A673 (cell line): Measurements from ENCODE around the gene PCBP4. TPM values are rescaled to one million over a fixed set of nuclear protein-coding genes. Genes with fewer than 3 reads are reported as not detected.

Experiments
- BruUV-seq: library from RNA; stranded (reverse); fragments of 400-500 nt; replicated peaks from 2 replicates; lab custom pipeline; 2021; lab: Mats Ljungman, UMichigan
- CTCF ChIA-PET: fragments of 300-600 bp; sonication (Branson Sonifier 250); formaldehyde crosslinking; loops from one replicate; lab custom pipeline; 2022; ENCODE audit warnings: antibody characterized with exemption; lab: Charles Lee
- POLR2A ChIA-PET: fragments of 300-600 bp; sonication (Branson Sonifier 250); formaldehyde crosslinking; loops from one replicate; lab custom pipeline; 2022; ENCODE audit warnings: antibody characterized with exemption; ENCODE audit not compliant: low non-redundant PET; lab: Charles Lee
- DNase-seq: peaks from one replicate; pipeline ENCODE4 v3.0.0-alpha.2; 2015; ENCODE audit warnings: low spot score
- H3K27ac ChIP-seq: fragments of 200-600 bp; sonication (generic); 2 replicates; pipeline ENCODE4 v1.5.1; 2016; ENCODE audit warnings: mixed run types, low read depth, mild to moderate bottlenecking, mixed read lengths, antibody characterized with exemption, low read length; ENCODE audit not compliant: poor library complexity, severe bottlenecking
- H3K27me3 ChIP-seq: fragments of 200-600 bp; sonication (generic); replicated peaks from 2 replicates; pipeline ENCODE4 v1.6.1; 2017; ENCODE audit warnings: mixed run types, low read depth, mild to moderate bottlenecking, mixed read lengths, antibody characterized with exemption, low read length; ENCODE audit not compliant: insufficient read depth, poor library complexity
- H3K36me3 ChIP-seq: fragments of 200-600 bp; sonication (generic); 2 replicates; pipeline ENCODE4 v1.6.1; 2016; ENCODE audit warnings: mixed run types, mild to moderate bottlenecking, mixed read lengths, antibody characterized with exemption, low read length; ENCODE audit not compliant: insufficient read depth, poor library complexity, severe bottlenecking
- H3K4me1 ChIP-seq: fragments of 200-600 bp; sonication (generic); 2 replicates; pipeline ENCODE4 v1.6.1; 2017; ENCODE audit warnings: mixed run types, mild to moderate bottlenecking, mixed read lengths, antibody characterized with exemption, low read length; ENCODE audit not compliant: insufficient read depth, poor library complexity, severe bottlenecking
- H3K4me3 ChIP-seq: fragments of 200-600 bp; sonication (generic); 2 replicates; pipeline ENCODE4 v1.5.1; 2016; ENCODE audit warnings: low read depth, mixed run types, mild to moderate bottlenecking, mixed read lengths, low read length; ENCODE audit not compliant: poor library complexity, severe bottlenecking
- H3K9me3 ChIP-seq: fragments of 200-600 bp; sonication (generic); 2 replicates; pipeline ENCODE4 v1.6.1; 2016; ENCODE audit warnings: mixed run types, low read depth, mild to moderate bottlenecking, mixed read lengths, antibody characterized with exemption, low read length; ENCODE audit not compliant: poor library complexity, severe bottlenecking
- CTCF ChIP-seq: fragments of 300-800, 200-600 bp; sonication (generic); conservative IDR thresholded peaks from 2 replicates; pipeline ENCODE4 v1.5.1; 2017; ENCODE audit warnings: low read depth, mild to moderate bottlenecking, antibody characterized with exemption, low read length, moderate library complexity, mixed read lengths
- EZH2 ChIP-seq: fragments of 200-600 bp; sonication (generic); IDR thresholded peaks from 2 replicates; pipeline ENCODE4 v1.6.1; 2017; ENCODE audit warnings: borderline replicate concordance, low read depth, mild to moderate bottlenecking, mixed read lengths, antibody characterized with exemption, low read length; ENCODE audit not compliant: poor library complexity, severe bottlenecking
- intact Hi-C: fragments of 100-400 bp; cut with micrococcal nuclease; formaldehyde crosslinking; loops from one replicate; pipeline ENCODE4 v1.10.0; 2022; ENCODE audit not compliant: unreplicated experiment
- total RNA-seq: library from RNA; stranded (reverse); gene quantifications from 2 replicates; pipeline ENCODE4 v1.2.3, GENCODE V29; 2021

Gene PCBP4
- total RNA-seq, 1 experiment from 2014 or later, result 5.3 TPM

DNA sequence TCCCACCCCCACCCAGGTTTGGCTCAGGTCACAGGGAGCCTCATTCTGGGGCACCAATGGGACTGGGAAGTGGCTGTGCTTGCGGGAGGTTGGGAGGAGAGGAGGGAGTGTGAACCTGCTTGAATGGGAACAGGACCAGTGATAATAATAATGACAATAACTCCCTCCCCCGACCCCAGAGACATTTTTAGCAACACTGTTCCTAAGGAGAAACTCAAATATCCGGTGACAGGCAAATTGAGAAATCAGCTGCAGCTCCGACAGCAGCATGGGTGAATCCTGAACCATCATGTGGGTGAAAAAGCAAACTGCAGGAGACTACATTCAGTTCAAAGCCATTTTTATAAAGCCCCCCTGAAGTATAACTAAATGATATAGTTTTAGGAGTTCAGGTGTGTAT lies 40.0 kb upstream of the PCBP4 start:
- H3K27ac ChIP-seq, result no peak overlapping the region
- no peaks in the 10 kb centered on the region for H3K27me3 ChIP-seq
- H3K4me3 ChIP-seq, result no peak overlapping the region
- POLR2A ChIA-PET, result no interaction called here
- DNase-seq, result no peak
- TF ChIP-seq CTCF, result no peak
- no peak for TF ChIP-seq EZH2
- no TSS peak for BruUV-seq
- intact Hi-C loops, result no loop called here
- CTCF ChIA-PET, result no interaction called here
- no peaks in the 10 kb centered on the region for H3K36me3 ChIP-seq
- no peaks in the 10 kb centered on the region for H3K9me3 ChIP-seq
- peaks cover 18% of the 10 kb centered on the region for H3K4me1 ChIP-seq

- intact Hi-C loops, result no loop called here
- Histone ChIP-seq H3K9me3 (no peaks in the 10 kb centered on the region), H3K27ac (no peak overlapping the region), H3K27me3 (no peaks in the 10 kb centered on the region), H3K4me3 (no peak overlapping the region), H3K36me3 (no peaks in the 10 kb centered on the region), H3K4me1 (peaks cover 18% of the 10 kb centered on the region)
- TF ChIP-seq CTCF, result no peak
- TF ChIP-seq EZH2, result no peak
- DNase-seq, result no peak
- BruUV-seq, result no TSS peak
- CTCF ChIA-PET, result no interaction called here
- POLR2A ChIA-PET, result no interaction called here
These were observed 39.5 kb upstream of the PCBP4 start for GRCh38 chr3:52006820-52007133.

GRCh38 chr3:52006017-52006819 lies 39.0 kb upstream of the PCBP4 start:
- no peaks in the 10 kb centered on the region for H3K27me3 ChIP-seq
- CTCF ChIA-PET, result interaction anchor here (1.0 kb wide), 1 partner anchor 47 kb away, joined by 3 read pairs; no protein-coding TSS in a partner anchor
- H3K4me3 ChIP-seq, result no peak overlapping the region
- POLR2A ChIA-PET, result no interaction called here
- intact Hi-C loops, result no loop called here
- no peaks in the 10 kb centered on the region for H3K36me3 ChIP-seq
- no peak overlapping the region for H3K27ac ChIP-seq
- peaks cover 18% of the 10 kb centered on the region for H3K4me1 ChIP-seq
- H3K9me3 ChIP-seq, result no peaks in the 10 kb centered on the region
- no peak for DNase-seq
- no peak for TF ChIP-seq EZH2
- no peak for TF ChIP-seq CTCF
- BruUV-seq, result no TSS peak
